HG02852 (cell line): ENCODE measurements around the gene NBAS.
"Not testable (repeated sequence)": the region's sequence is repeated elsewhere in the genome, so short reads cannot be mapped to it uniquely, and the experiment has no call there.

Source experiments
- ATAC-seq: cut with Tn5 transposase; IDR thresholded peaks from one replicate; pipeline ENCODE4 v1.9.1; 2021; ENCODE audit warnings: mild to moderate bottlenecking, moderate library complexity; ENCODE audit not compliant: unreplicated experiment

NBAS gene

GRCh38 chr2:15275346-15275745 lies 285.8 kb downstream of the NBAS start:
- ATAC-seq, result no peak

GRCh38 chr2:15273452-15273851 lies 287.7 kb downstream of the NBAS start:
- ATAC-seq, result no peak

- no peak for ATAC-seq
Measured at GRCh38 chr2:15272942-15273341, 288.2 kb downstream of the NBAS start.

GRCh38 chr2:15271941-15272542 lies 289.1 kb downstream of the NBAS start:
- ATAC-seq, result no peak

- ATAC-seq, result no peak
Measured at GRCh38 chr2:15271276-15271675, 289.9 kb downstream of the NBAS start.

GRCh38 chr2:15269043-15269442 lies 292.1 kb downstream of the NBAS start:
- no peak for ATAC-seq

GRCh38 chr2:15265889-15266288 lies 295.2 kb downstream of the NBAS start:
- ATAC-seq, result no peak

GRCh38 chr2:15263976-15264685 lies 297.0 kb downstream of the NBAS start:
- ATAC-seq, result no peak

- no peak for ATAC-seq
Measured at GRCh38 chr2:15262792-15263191, 298.3 kb downstream of the NBAS start.

GRCh38 chr2:15260835-15261234 lies 300.3 kb downstream of the NBAS start:
- no peak for ATAC-seq

GRCh38 chr2:15260196-15260595 lies 300.9 kb downstream of the NBAS start:
- no peak for ATAC-seq

GRCh38 chr2:15259356-15259756 lies 301.8 kb downstream of the NBAS start:
- ATAC-seq, result no peak

GRCh38 chr2:15258385-15258784 lies 302.7 kb downstream of the NBAS start:
- not testable (repeated sequence) for ATAC-seq

GRCh38 chr2:15253835-15254286 lies 307.3 kb downstream of the NBAS start:
- no peak for ATAC-seq

GRCh38 chr2:15253247-15253646 lies 307.9 kb downstream of the NBAS start:
- ATAC-seq, result no peak

- no peak for ATAC-seq
Measured at GRCh38 chr2:15251753-15252152, 309.4 kb downstream of the NBAS start.

- ATAC-seq, result not testable (repeated sequence)
Measured at GRCh38 chr2:15250946-15251345, 310.2 kb downstream of the NBAS start.

GRCh38 chr2:15246870-15247269 lies 314.3 kb downstream of the NBAS start:
- no peak for ATAC-seq

GRCh38 chr2:15243762-15244161 lies 317.4 kb downstream of the NBAS start:
- no peak for ATAC-seq

GRCh38 chr2:15242936-15243461 lies 318.1 kb downstream of the NBAS start:
- ATAC-seq, result no peak

- ATAC-seq, result no peak
Measured at GRCh38 chr2:15241929-15242328, 319.2 kb downstream of the NBAS start.

GRCh38 chr2:15241201-15241600 lies 319.9 kb downstream of the NBAS start:
- ATAC-seq, result no peak
